Fibroblast of peridontal ligament (primary cell): Measurements from ENCODE around the gene ORAI2.
"Not testable (repeated sequence)": the region's sequence is repeated elsewhere in the genome, so short reads cannot be mapped to it uniquely, and the experiment has no call there.

ENCODE experiments used
- DNase-seq: peaks from one replicate; pipeline ENCODE4 v3.0.0-alpha.2; 2010; ENCODE audit errors: extremely low read depth

ORAI2 gene

DNA sequence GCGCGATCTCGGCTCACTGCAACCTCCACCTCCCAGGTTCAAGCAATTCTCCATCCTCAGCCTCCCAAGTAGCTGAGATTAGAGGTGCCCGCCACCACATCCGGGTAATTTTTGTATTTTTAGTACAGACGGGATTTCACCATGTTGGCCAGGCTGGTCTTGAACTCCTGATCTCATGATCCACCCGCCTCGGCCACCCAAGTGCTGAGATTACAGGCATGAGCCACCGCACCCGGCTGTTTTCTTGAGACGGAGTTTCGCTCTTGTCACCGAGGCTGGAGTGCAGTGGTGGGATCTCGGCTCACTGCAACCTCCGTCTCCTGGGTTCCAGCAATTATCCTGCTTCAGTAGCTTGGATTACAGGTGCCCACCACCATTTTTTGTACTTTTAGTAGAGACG, 64.9 kb downstream of the ORAI2 start:
- DNase-seq = not testable (repeated sequence)

DNA sequence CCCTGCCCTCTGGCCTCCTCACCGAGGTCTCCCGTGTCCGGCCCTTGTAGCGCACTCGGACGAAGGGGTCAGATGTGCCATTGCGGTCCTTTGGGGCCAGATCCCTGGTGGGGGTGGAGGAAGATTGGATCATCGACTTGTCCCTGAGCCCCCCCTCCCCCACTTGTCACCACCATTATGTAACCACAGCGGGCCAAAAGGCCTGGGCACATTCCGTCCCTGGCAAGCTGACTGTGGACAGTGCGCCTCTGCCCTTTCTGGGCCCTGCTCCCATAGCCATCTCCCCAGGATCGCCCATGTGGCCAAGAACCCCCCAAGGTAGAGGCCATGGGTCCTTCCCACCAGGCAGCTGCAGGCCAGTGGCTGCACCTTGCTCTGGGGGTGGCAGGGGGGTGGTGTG, 69.8 kb downstream of the ORAI2 start:
- not testable (repeated sequence) for DNase-seq

- DNase-seq = not testable (repeated sequence)
These were observed 72.2 kb downstream of the ORAI2 start for GRCh38 chr7:102505298-102506185.
